ENCODE measurements around the gene NR2C2AP. TPM values are rescaled to one million over a fixed set of nuclear protein-coding genes. Genes with fewer than 3 reads are reported as not detected.

The NR2C2AP gene
- total RNA-seq, 4 donors from 2014 or later = 7.9 to 22.9 (median 15.7) TPM

- DNase-seq (ENCODE audit: low spot score) = no peak
- no peak for TF ChIP-seq CTCF (IDR thresholded peaks at IDR 0.05)
- no peak for ATAC-seq (ENCODE audit: low FRiP score)
Measured at GRCh38 chr19:19215792-19216191, 12.6 kb upstream of the NR2C2AP start.

GRCh38 chr19:19214892-19215291 lies 11.7 kb upstream of the NR2C2AP start:
- ATAC-seq (ENCODE audit: low FRiP score) (no peak), DNase-seq (ENCODE audit: low spot score) (no peak)
- no peak for TF ChIP-seq CTCF (IDR thresholded peaks at IDR 0.05)

- DNase-seq (ENCODE audit: low spot score) = no peak
- no peak for ATAC-seq (ENCODE audit: low FRiP score)
- TF ChIP-seq CTCF (IDR thresholded peaks at IDR 0.05) = no peak
Measured at GRCh38 chr19:19214159-19214490, 10.9 kb upstream of the NR2C2AP start.

- no peak for TF ChIP-seq CTCF (IDR thresholded peaks at IDR 0.05)
- ATAC-seq (ENCODE audit: low FRiP score) (no peak), DNase-seq (ENCODE audit: low spot score) (no peak)
Measured at GRCh38 chr19:19213426-19214158, 10.4 kb upstream of the NR2C2AP start.

- ATAC-seq (ENCODE audit: low FRiP score) (no peak), DNase-seq (ENCODE audit: low spot score) (no peak)
- no peak for TF ChIP-seq CTCF (IDR thresholded peaks at IDR 0.05)
Measured at GRCh38 chr19:19212916-19213315, 9.7 kb upstream of the NR2C2AP start.

- DNase-seq (ENCODE audit: low spot score) (no peak), ATAC-seq (ENCODE audit: low FRiP score) (no peak)
- TF ChIP-seq CTCF (IDR thresholded peaks at IDR 0.05) = no peak
Measured at GRCh38 chr19:19211499-19212420, 8.5 kb upstream of the NR2C2AP start, which contains the start of gene NCAN. NCAN (plus strand) TSS chr19:19211958; CDS start chr19:19216954, 4,996 bp downstream.
